Measurements from ENCODE around the gene LSP1. TPM values are rescaled to one million over a fixed set of nuclear protein-coding genes. Genes with fewer than 3 reads are reported as not detected.

Gene LSP1
- total RNA-seq, 1 donor from 2014 or later = not detected

- no peak for DNase-seq (ENCODE audit: low read depth)
These were observed 62.9 kb downstream of the LSP1 start for GRCh38 chr11:1915795-1916131.

GRCh38 chr11:1916132-1916985, 63.5 kb downstream of the LSP1 start:
- no peak for DNase-seq (ENCODE audit: low read depth)

DNA sequence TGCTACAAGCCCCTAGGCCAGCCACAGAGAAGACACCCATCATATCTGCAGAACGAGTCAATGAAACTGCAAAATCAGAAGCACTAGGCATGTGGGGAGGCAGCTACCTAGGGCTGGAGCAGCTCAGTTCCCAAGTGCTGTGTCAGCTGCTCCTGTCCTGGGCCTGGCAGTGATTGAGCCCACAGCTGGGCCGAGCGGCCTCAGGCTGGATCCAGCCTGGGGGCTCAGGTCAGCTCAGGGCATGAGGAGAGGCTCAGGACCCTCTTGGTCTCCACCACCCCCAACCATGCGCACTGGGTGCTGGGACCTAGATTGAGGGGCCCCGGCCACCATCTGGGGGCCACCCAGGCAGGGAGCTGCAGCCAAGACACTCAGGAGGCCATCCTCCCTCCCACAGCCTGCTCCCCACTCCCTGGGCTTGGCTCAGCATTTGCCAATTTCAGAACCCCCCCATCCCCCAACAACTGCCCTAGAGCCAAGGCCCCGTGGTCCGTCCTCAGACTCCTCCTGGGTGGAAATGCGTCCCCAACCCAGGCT, 64.2 kb downstream of the LSP1 start:
- DNase-seq (ENCODE audit: low read depth) = no peak

DNA sequence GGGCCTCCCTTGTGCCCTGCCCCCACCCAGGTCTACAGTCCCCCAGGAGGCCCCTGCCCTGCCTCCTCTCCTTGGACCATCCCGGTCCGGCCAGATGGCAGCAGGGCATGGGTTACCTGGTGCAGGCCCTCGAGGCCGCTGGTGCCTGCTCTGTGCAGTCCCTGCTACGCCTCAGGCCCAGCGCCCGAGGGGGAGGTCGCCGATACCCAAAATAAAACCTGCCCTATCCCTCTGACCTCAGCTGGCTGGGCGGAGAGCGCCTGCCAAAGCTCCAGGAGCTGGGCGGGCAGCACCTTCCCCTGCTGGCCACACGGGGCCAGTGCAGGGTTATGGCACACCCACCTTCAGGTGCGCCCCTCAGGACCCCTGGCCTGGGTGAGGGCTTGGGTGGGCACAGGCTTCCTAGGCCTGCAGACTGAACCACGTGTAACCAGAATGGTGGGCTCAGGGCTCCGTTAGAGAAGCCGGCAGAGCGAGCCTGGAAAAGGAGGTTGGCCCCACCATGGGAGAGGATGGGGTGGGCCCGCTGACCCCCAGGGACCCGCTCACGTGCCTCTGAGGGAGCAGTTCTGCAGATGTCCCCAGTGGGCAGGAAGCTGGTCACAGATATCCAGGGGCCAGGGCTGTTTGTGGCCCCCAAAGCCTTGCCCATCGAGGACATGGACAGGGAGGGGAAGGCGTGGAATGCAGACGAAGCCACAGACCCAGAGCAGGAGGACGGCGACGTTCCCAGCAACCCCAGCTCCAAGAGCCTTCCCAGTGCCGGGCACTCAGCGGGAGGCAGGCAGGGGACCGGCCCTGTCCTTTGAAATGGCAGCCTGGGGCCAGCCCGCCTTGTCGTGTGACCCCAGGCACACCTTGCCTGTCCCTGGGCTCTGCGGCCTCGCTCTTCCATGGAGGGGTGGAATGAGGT, 64.9 kb downstream of the LSP1 start:
- no peak for DNase-seq (ENCODE audit: low read depth)

DNA sequence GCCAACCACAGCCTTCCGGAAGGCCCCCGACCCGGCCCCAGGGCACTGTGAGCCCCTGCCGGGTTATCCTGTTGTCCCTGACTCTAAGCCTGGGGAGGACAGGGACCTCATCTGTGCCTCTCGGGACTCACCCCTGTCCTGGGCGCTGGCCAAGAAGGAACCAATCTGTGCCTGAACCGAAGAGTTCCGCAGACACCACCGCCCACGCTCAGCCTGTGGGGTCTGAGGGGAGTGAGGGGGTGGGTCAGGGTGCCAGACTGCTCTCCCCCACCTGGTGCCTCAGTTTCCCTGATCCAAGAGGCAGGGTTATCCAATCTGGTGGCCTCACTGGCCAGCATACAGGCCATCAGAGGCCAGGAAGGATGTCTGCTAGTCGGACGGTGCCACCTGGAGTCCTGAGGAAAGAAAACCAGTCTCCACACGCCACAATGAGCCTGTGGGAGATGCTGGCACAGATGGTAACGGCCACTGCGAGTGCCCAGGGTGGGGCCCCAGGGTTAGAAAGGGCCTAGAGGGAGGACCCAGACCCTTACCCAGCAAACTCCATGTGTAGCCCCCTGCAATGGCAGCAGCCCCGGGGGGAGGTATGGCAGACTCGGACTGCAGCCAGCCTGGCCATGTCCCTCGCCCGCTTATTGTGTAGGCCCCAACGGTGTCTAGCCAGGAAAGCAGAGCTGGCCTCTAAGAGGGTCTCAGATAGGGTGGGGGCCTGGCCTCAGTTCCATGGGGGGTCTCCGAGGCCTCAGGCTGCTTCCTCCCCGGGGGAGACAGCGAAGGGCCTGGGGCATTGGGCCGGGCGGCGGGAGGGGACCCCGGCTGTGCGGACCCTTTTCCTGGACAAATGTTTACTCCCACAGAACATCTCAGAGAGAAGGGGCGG, 65.8 kb downstream of the LSP1 start:
- no peak for DNase-seq (ENCODE audit: low read depth)

- DNase-seq (ENCODE audit: low read depth) = no peak
These were observed 66.7 kb downstream of the LSP1 start, which contains the start of gene TNNT3 for GRCh38 chr11:1919391-1920127. TSS of gene TNNT3 (plus strand) at chr11:1919703. CDS start at chr11:1922875, 3,172 bp downstream.

GRCh38 chr11:1920128-1920908, 67.4 kb downstream of the LSP1 start:
- DNase-seq (ENCODE audit: low read depth) = no peak

DNA sequence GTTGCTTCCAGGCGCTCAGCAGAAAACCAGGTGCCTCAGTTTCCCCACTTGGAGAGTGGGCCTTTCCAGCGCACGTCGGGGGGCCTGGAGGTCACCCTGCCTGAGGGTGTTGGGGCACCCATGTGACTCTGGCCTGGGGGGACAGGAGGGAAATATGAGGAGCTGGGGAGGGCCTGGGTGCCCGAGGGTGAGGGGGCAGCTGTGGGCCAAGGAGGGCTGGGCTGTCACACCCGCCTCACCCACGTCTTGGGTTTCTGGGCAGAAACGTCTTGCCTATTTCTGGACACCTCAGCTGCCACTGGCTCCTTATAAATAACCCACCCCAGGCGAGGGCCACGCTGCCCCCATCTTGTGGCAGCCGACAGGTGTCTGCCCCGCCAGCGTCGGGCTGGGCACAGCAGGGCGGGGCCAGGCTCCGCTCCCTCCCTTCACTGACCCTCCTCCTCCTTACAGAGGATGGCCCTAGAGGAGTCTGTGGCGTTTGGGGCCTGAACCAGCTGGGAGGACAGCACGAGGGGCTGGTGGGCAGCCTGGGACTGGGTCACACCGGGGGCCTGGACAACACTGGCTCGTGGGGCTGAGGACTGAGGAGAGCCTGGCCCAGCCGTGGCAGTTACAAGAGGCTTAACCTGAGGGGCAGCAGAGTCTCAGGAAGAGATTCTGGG, 68.2 kb downstream of the LSP1 start:
- no peak for DNase-seq (ENCODE audit: low read depth)

GRCh38 chr11:1921574-1922141, 68.8 kb downstream of the LSP1 start:
- DNase-seq (ENCODE audit: low read depth) = no peak

DNA sequence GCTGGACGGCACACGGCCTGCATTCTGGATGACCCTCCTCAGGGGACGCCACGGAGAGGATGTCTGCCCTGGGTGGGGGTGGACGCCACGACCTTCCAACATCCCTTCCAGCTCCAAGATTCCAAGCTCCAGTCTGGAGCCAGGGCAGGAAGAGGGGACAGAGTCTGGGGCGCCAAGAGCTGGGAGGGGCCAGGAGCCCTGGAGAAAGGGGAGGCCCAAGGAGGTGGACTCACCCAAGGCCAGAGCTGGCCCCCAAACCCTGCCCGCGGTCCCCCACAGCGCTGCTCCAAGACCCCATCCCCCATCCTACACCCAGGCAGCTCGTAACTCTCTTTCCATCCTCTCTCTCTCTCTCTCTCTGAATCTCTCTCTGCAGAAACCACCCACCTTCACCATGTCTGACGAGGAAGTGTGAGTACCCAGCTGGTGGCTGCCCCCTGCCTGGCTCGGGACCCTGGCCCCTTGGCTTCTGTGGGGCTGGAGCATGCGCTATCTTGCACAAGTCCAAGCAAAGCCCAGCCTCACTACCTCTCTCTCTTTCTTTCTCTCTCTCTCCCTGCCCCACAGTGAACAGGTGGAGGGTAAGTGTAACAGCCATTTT, 69.7 kb downstream of the LSP1 start:
- no peak for DNase-seq (ENCODE audit: low read depth)

GRCh38 chr11:1923201-1923956, 70.5 kb downstream of the LSP1 start:
- no peak for DNase-seq (ENCODE audit: low read depth)

DNA sequence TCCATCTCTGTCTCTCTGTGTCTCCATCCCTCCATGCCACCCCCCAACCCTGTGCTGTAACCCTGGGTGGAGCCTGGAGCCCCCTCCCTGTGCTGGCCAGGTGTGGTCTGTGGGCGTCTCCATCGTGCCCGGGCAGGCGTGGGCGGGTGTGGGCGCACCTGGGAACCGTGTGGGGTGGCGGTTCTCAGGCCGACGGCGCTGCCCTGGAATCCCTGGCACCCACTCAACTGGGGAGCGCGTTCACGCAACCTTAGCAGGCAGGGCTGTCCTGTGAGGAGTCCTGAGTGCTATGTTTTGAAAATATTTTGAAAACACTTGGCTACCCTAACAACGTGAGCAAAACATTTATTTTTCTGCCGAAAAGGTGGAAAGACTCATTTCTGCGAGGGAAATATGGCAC, 71.3 kb downstream of the LSP1 start:
- DNase-seq (ENCODE audit: low read depth) = no peak

DNA sequence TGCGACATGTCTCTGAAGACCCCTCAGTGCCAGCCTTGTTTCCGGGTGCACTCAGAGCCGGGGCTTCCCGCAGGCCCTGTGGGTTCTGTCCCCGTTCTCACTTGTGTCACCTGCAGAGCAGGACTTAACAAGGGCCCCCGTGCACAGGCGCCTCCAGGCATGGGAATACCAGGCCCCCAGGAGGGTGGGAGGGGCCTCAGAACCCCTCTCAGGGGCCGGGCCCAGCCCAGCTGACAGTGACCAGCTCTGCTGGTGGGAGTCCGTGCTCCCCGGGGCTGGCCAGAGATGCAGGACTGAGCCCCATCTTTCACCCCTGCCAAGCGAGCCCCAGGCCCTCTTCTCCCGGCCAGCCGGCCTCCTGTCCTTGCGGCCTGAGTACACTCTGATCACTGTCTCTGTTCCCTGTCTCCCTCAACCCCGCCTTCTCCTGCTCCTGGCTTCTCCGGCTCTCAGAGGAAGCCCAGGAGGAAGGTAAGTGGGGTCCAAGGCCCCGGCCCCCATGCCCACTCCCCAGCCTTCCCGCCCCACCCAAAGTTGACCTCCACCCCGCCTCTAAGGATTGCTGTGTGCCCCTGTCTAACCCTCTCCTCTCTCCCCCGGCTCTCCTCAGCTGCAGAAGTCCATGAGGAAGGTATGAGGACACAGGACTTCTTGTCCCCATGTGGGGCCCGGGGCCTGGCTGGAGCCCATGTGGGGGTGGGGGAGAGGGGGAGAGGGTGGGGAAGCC, 71.9 kb downstream of the LSP1 start:
- DNase-seq (ENCODE audit: low read depth) = no peak

- DNase-seq (ENCODE audit: low read depth) = no peak
These were observed 72.7 kb downstream of the LSP1 start for GRCh38 chr11:1925373-1926155.

GRCh38 chr11:1926156-1927025, 73.5 kb downstream of the LSP1 start:
- DNase-seq (ENCODE audit: low read depth) = no peak
